ENCODE measurements around the gene RRP9.

Gene RRP9

DNA sequence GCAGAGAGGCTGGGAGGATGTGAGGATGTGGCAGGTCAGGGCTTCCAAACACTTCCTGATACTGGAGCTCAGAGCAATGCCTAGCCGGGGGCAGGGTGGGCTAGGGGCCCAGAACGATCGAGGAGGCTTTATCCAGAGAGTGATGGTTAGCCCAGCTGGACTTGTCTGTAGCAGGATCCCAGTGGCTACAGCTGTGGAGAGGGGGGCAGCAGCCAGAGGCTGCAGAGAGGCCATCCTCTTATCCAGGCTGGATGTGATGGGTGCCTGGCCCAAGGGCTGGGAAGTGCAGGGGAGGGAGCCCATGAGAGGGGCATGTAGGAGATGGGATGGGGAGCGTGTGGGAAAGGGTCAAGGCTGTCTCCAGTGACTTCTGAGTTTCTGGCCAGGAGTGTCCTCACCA, 5.1 kb upstream of the RRP9 start:
- no peak for ATAC-seq
- TF ChIP-seq PPARA (CRISPR knock-in tag; IDR thresholded peaks at IDR 0.05; ENCODE audit: borderline replicate concordance), result no peak
- TF ChIP-seq, protein P1, sequence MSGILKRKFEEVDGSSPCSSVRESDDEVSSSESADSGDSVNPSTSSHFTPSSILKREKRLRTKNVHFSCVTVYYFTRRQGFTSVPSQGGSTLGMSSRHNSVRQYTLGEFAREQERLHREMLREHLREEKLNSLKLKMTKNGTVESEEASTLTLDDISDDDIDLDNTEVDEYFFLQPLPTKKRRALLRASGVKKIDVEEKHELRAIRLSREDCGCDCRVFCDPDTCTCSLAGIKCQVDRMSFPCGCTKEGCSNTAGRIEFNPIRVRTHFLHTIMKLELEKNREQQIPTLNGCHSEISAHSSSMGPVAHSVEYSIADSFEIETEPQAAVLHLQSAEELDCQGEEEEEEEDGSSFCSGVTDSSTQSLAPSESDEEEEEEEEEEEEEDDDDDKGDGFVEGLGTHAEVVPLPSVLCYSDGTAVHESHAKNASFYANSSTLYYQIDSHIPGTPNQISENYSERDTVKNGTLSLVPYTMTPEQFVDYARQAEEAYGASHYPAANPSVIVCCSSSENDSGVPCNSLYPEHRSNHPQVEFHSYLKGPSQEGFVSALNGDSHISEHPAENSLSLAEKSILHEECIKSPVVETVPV (CRISPR knock-in tag; IDR thresholded peaks at IDR 0.05), result no peak
- no peak for TF ChIP-seq ZFP30 (CRISPR knock-in tag; IDR thresholded peaks at IDR 0.05)
- TF ChIP-seq ZC3H10 (CRISPR knock-in tag; IDR thresholded peaks at IDR 0.05), result no peak
- TF ChIP-seq, protein P2, sequence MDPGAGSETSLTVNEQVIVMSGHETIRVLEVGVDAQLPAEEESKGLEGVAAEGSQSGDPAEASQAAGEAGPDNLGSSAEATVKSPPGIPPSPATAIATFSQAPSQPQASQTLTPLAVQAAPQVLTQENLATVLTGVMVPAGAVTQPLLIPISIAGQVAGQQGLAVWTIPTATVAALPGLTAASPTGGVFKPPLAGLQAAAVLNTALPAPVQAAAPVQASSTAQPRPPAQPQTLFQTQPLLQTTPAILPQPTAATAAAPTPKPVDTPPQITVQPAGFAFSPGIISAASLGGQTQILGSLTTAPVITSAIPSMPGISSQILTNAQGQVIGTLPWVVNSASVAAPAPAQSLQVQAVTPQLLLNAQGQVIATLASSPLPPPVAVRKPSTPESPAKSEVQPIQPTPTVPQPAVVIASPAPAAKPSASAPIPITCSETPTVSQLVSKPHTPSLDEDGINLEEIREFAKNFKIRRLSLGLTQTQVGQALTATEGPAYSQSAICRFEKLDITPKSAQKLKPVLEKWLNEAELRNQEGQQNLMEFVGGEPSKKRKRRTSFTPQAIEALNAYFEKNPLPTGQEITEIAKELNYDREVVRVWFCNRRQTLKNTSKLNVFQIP (CRISPR knock-in tag; IDR thresholded peaks at IDR 0.05; ENCODE audit: borderline replicate concordance, low read depth), result no peak
- no peak for TF ChIP-seq TCF4 (CRISPR knock-in tag; IDR thresholded peaks at IDR 0.05; ENCODE audit: borderline replicate concordance)
- TF ChIP-seq ZFP3 (CRISPR knock-in tag; IDR thresholded peaks at IDR 0.05), result no peak
- no peak for TF ChIP-seq OSR1 (CRISPR knock-in tag; IDR thresholded peaks at IDR 0.05)
- TF ChIP-seq TOX (CRISPR knock-in tag; IDR thresholded peaks at IDR 0.05; ENCODE audit: borderline replicate concordance), result no peak
- TF ChIP-seq, protein P3, sequence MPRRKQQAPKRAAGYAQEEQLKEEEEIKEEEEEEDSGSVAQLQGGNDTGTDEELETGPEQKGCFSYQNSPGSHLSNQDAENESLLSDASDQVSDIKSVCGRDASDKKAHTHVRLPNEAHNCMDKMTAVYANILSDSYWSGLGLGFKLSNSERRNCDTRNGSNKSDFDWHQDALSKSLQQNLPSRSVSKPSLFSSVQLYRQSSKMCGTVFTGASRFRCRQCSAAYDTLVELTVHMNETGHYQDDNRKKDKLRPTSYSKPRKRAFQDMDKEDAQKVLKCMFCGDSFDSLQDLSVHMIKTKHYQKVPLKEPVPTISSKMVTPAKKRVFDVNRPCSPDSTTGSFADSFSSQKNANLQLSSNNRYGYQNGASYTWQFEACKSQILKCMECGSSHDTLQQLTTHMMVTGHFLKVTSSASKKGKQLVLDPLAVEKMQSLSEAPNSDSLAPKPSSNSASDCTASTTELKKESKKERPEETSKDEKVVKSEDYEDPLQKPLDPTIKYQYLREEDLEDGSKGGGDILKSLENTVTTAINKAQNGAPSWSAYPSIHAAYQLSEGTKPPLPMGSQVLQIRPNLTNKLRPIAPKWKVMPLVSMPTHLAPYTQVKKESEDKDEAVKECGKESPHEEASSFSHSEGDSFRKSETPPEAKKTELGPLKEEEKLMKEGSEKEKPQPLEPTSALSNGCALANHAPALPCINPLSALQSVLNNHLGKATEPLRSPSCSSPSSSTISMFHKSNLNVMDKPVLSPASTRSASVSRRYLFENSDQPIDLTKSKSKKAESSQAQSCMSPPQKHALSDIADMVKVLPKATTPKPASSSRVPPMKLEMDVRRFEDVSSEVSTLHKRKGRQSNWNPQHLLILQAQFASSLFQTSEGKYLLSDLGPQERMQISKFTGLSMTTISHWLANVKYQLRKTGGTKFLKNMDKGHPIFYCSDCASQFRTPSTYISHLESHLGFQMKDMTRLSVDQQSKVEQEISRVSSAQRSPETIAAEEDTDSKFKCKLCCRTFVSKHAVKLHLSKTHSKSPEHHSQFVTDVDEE (CRISPR knock-in tag; IDR thresholded peaks at IDR 0.05), result no peak
- no peak for TF ChIP-seq ISL1 (CRISPR knock-in tag; IDR thresholded peaks at IDR 0.05)
- no peak for TF ChIP-seq ESRRG (CRISPR knock-in tag; IDR thresholded peaks at IDR 0.05)

DNA sequence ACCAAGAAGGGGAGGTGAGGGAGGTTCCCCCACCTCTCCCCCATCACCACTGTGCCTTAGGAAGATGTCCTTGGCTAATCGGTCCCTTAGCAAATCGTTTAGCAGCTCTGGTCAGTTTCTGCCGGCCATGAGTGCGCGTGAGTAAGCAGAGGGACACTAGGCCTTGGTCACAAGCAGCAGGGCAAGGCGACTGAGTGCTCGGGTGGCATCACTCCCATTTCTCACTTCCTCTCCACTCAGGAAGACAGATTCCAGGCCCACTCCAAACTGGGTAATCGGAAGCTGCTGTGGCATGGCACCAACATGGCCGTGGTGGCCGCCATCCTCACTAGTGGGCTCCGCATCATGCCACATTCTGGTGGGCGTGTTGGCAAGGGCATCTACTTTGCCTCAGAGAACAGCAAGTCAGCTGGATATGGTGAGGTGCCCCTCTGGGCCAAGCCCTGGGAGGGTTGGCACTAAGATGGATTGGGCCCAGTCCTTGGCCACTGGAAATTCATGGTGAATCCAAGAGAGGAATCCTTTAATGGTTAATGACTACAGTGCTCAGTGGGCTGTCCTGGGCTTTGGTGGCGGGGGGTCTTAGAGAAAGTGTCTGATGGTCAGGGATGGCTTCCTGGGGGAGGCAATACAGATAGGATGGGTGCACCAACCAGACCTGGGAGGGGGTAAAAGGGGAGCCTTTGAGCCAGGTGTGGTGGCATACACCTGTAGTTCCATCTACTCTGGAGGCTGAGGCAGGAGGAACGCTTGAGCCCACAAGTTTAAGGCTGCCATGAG, 4.4 kb upstream of the RRP9 start:
- no peak for TF ChIP-seq OSR1 (CRISPR knock-in tag; IDR thresholded peaks at IDR 0.05)
- no peak for TF ChIP-seq CSDC2 (CRISPR knock-in tag; IDR thresholded peaks at IDR 0.05)
- no peak for TF ChIP-seq RARB (CRISPR knock-in tag; IDR thresholded peaks at IDR 0.05)
- TF ChIP-seq, protein P2 (CRISPR knock-in tag; IDR thresholded peaks at IDR 0.05; ENCODE audit: borderline replicate concordance, low read depth), result no peak
- TF ChIP-seq, protein P1 (CRISPR knock-in tag; IDR thresholded peaks at IDR 0.05), result no peak
- TF ChIP-seq, protein P4, sequence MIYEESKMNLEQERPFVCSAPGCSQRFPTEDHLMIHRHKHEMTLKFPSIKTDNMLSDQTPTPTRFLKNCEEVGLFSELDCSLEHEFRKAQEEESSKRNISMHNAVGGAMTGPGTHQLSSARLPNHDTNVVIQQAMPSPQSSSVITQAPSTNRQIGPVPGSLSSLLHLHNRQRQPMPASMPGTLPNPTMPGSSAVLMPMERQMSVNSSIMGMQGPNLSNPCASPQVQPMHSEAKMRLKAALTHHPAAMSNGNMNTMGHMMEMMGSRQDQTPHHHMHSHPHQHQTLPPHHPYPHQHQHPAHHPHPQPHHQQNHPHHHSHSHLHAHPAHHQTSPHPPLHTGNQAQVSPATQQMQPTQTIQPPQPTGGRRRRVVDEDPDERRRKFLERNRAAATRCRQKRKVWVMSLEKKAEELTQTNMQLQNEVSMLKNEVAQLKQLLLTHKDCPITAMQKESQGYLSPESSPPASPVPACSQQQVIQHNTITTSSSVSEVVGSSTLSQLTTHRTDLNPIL (CRISPR knock-in tag; IDR thresholded peaks at IDR 0.05; ENCODE audit: low read depth), result no peak
- TF ChIP-seq ARNTL (CRISPR knock-in tag; IDR thresholded peaks at IDR 0.05; ENCODE audit: borderline replicate concordance, low read depth), result no peak
- TF ChIP-seq ZNF565 (CRISPR knock-in tag; conservative IDR thresholded peaks at IDR 0.05; ENCODE audit: low read depth), result no peak
- no peak for ATAC-seq
